SH-SY5Y (cell line): ENCODE results near the gene ZNF334.

Source experiments
- GATA2 ChIP-seq: IDR thresholded peaks from 2 replicates; pipeline ENCODE4 v1.6.1; 2011; ENCODE audit warnings: mild to moderate bottlenecking, low read depth, low read length
- GATA3 ChIP-seq: IDR thresholded peaks from 2 replicates; pipeline ENCODE4 v1.6.1; 2011; ENCODE audit warnings: low read depth, mild to moderate bottlenecking, low read length, moderate library complexity

DNA sequence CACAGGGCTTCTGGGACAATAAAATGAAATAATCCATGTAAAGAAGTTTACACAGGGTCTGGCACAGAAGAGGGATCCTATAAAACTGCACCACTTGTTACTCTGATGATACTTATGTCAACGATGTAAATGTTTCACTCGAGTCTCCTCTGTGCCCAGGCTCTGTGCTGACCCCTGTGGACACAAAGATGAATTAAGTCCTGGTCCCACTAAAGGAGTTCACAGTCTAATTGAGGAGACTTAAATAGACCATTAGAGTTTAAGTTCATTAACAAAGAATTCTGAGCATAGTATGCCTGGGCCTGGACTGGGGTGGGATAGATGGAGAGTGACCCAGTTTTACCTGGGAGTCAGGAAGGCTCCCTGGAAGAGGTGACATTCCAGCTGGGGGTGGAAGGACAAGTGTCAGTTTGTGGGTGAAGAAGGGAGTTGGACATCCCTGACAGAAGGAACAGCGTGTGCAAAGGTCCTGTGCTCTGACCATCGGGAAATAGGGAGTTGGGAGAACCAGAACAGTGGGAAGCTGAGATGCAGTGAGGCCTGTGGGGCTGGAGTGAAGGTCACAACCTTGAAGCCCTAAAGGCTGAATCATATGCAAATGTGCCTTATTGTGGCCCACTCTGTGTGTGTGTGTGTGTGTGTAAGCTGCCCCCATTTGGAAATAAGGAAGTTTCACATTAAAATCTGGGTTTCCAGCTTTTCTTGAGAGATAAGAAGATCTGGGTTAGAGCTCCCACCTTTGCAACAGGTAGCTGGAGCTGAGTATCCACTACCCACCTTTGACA lies 36.0 kb upstream of the ZNF334 start:
- TF ChIP-seq GATA3 (no peak), GATA2 (no peak)
